ENCODE results near the gene TLCD1. TPM values are rescaled to one million over a fixed set of nuclear protein-coding genes. Genes with fewer than 3 reads are reported as not detected.
A peak's percentile ranks its signal among the peaks of the same experiment; 100 is the strongest.

Gene TLCD1
- total RNA-seq, 2 experiments from 2014 or later: 2.8 to 3.0 TPM

- Mint-ChIP-seq H3K36me3 (ENCODE audit: low read depth) (peaks cover 25% of the 10 kb centered on the region), H3K4me1 (ENCODE audit: low read depth) (peaks cover 15% of the 10 kb centered on the region), H3K27ac (peak overlapping the region; percentile 37), H3K27me3 (ENCODE audit: low read depth) (no peaks in the 10 kb centered on the region), H3K4me3 (no peak overlapping the region), H3K9me3 (ENCODE audit: insufficient read depth) (no peaks in the 10 kb centered on the region)
- POLR2A ChIA-PET: no interaction called here
- CTCF ChIA-PET: interaction anchor here (1.4 kb wide), 1 partner anchor 19 kb away, joined by 5 read pairs; the partner anchor contains the start of gene TLCD1
- no peak for DNase-seq
- ATAC-seq: no peak
Measured at GRCh38 chr17:28707339-28707720, 18.7 kb downstream of the TLCD1 start.

- Mint-ChIP-seq H3K9me3 (ENCODE audit: insufficient read depth) (no peaks in the 10 kb centered on the region), H3K27me3 (ENCODE audit: low read depth) (no peaks in the 10 kb centered on the region), H3K4me3 (no peak overlapping the region), H3K27ac (peak overlapping the region; percentile 37), H3K4me1 (ENCODE audit: low read depth) (peaks cover 9% of the 10 kb centered on the region), H3K36me3 (ENCODE audit: low read depth) (peaks cover 30% of the 10 kb centered on the region)
- POLR2A ChIA-PET: no interaction called here
- CTCF ChIA-PET: interaction anchor here (1.1 to 1.4 kb wide), 2 partner anchors 20 to 60 kb away, joined by 3 to 5 read pairs; partner anchors contain the start of gene TLCD1
- DNase-seq: no peak
- no peak for ATAC-seq
Measured at GRCh38 chr17:28706471-28707338, 19.3 kb downstream of the TLCD1 start.

GRCh38 chr17:28705728-28706334 lies 20.2 kb downstream of the TLCD1 start:
- no peak for ATAC-seq
- ChIA-PET POLR2A (interaction anchor here (1.6 kb wide), 1 partner anchor 14 kb away, joined by 4 read pairs; the partner anchor contains the start of gene RPL23A), CTCF (interaction anchor here (1.1 kb wide), 1 partner anchor 59 kb away, joined by 3 read pairs; no protein-coding TSS in a partner anchor)
- no peaks in the 10 kb centered on the region for H3K27me3 Mint-ChIP-seq (ENCODE audit: low read depth)
- H3K4me3 Mint-ChIP-seq: no peak overlapping the region
- peak overlapping the region; percentile 16 for H3K27ac Mint-ChIP-seq
- H3K9me3 Mint-ChIP-seq (ENCODE audit: insufficient read depth): no peaks in the 10 kb centered on the region
- peaks cover 37% of the 10 kb centered on the region for H3K36me3 Mint-ChIP-seq (ENCODE audit: low read depth)
- peaks cover 5% of the 10 kb centered on the region for H3K4me1 Mint-ChIP-seq (ENCODE audit: low read depth)
- no peak for DNase-seq

GRCh38 chr17:28705074-28705659 lies 20.9 kb downstream of the TLCD1 start:
- ATAC-seq (no peak), DNase-seq (no peak)
- H3K27me3 Mint-ChIP-seq (ENCODE audit: low read depth): no peaks in the 10 kb centered on the region
- peaks cover 42% of the 10 kb centered on the region for H3K36me3 Mint-ChIP-seq (ENCODE audit: low read depth)
- no peaks in the 10 kb centered on the region for H3K9me3 Mint-ChIP-seq (ENCODE audit: insufficient read depth)
- no peak overlapping the region for H3K4me3 Mint-ChIP-seq
- POLR2A ChIA-PET: interaction anchor here (1.2 to 1.6 kb wide), 2 partner anchors 15 to 60 kb away, joined by 3 to 4 read pairs; partner anchors contain the start of genes BLTP2 and RPL23A
- H3K4me1 Mint-ChIP-seq (ENCODE audit: low read depth): peaks cover 1% of the 10 kb centered on the region
- CTCF ChIA-PET: no interaction called here
- H3K27ac Mint-ChIP-seq: peak overlapping the region; percentile 43

- DNase-seq (no peak), ATAC-seq (no peak)
- no peaks in the 10 kb centered on the region for H3K27me3 Mint-ChIP-seq (ENCODE audit: low read depth)
- ChIA-PET CTCF (no interaction called here), POLR2A (interaction anchor here (1.2 to 1.6 kb wide), 2 partner anchors 16 to 59 kb away, joined by 3 to 4 read pairs; partner anchors contain the start of genes BLTP2 and RPL23A)
- no peak overlapping the region for H3K27ac Mint-ChIP-seq
- H3K4me3 Mint-ChIP-seq: no peak overlapping the region
- no peaks in the 10 kb centered on the region for H3K4me1 Mint-ChIP-seq (ENCODE audit: low read depth)
- peaks cover 51% of the 10 kb centered on the region for H3K36me3 Mint-ChIP-seq (ENCODE audit: low read depth)
- H3K9me3 Mint-ChIP-seq (ENCODE audit: insufficient read depth): no peaks in the 10 kb centered on the region
Measured at GRCh38 chr17:28704219-28704858, 21.7 kb downstream of the TLCD1 start.

GRCh38 chr17:28703552-28704218 lies 22.3 kb downstream of the TLCD1 start:
- no peaks in the 10 kb centered on the region for H3K4me1 Mint-ChIP-seq (ENCODE audit: low read depth)

GRCh38 chr17:28702752-28703150 lies 23.3 kb downstream of the TLCD1 start:
- H3K36me3 Mint-ChIP-seq (ENCODE audit: low read depth): peaks cover 63% of the 10 kb centered on the region
- DNase-seq (no peak), ATAC-seq (no peak)
- H3K9me3 Mint-ChIP-seq (ENCODE audit: insufficient read depth): no peaks in the 10 kb centered on the region
- no peaks in the 10 kb centered on the region for H3K4me1 Mint-ChIP-seq (ENCODE audit: low read depth)
- H3K27ac Mint-ChIP-seq: no peak overlapping the region
- POLR2A ChIA-PET: interaction anchor here (2.1 kb wide), 1 partner anchor 8 kb away, joined by 15 read pairs; the partner anchor contains the start of gene PROCA1
- CTCF ChIA-PET: interaction anchor here (1.1 to 1.5 kb wide), 3 partner anchors 8 to 59 kb away, joined by 3 to 4 read pairs (median 4); partner anchors contain the start of gene PROCA1
- H3K27me3 Mint-ChIP-seq (ENCODE audit: low read depth): no peaks in the 10 kb centered on the region
- H3K4me3 Mint-ChIP-seq: no peak overlapping the region

More at GRCh38 chr17:28703552-28704218, 22.3 kb downstream of the TLCD1 start:
- Mint-ChIP-seq H3K27me3 (ENCODE audit: low read depth) (no peaks in the 10 kb centered on the region), H3K4me3 (no peak overlapping the region), H3K9me3 (ENCODE audit: insufficient read depth) (no peaks in the 10 kb centered on the region), H3K36me3 (ENCODE audit: low read depth) (peaks cover 55% of the 10 kb centered on the region), H3K27ac (no peak overlapping the region)
- DNase-seq (no peak), ATAC-seq (no peak)
- CTCF ChIA-PET: no interaction called here
- POLR2A ChIA-PET: interaction anchor here (1.2 kb wide), 1 partner anchor 59 kb away, joined by 3 read pairs; the partner anchor contains the start of gene BLTP2

- POLR2A ChIA-PET: interaction anchor here (2.1 kb wide), 1 partner anchor 9 kb away, joined by 15 read pairs; the partner anchor contains the start of gene PROCA1
- no peak overlapping the region for H3K27ac Mint-ChIP-seq
- no peaks in the 10 kb centered on the region for H3K9me3 Mint-ChIP-seq (ENCODE audit: insufficient read depth)
- ATAC-seq (no peak), DNase-seq (no peak)
- peaks cover 64% of the 10 kb centered on the region for H3K36me3 Mint-ChIP-seq (ENCODE audit: low read depth)
- H3K4me3 Mint-ChIP-seq: no peak overlapping the region
- CTCF ChIA-PET: interaction anchor here (1.1 to 1.5 kb wide), 3 partner anchors 9 to 58 kb away, joined by 3 to 4 read pairs (median 4); partner anchors contain the start of gene PROCA1
- H3K27me3 Mint-ChIP-seq (ENCODE audit: low read depth): no peaks in the 10 kb centered on the region
- H3K4me1 Mint-ChIP-seq (ENCODE audit: low read depth): no peaks in the 10 kb centered on the region
Measured at GRCh38 chr17:28702026-28702751, 23.8 kb downstream of the TLCD1 start.

GRCh38 chr17:28700830-28701492 lies 25.1 kb downstream of the TLCD1 start:
- Mint-ChIP-seq H3K4me1 (ENCODE audit: low read depth) (no peaks in the 10 kb centered on the region), H3K27me3 (ENCODE audit: low read depth) (no peaks in the 10 kb centered on the region), H3K9me3 (ENCODE audit: insufficient read depth) (no peaks in the 10 kb centered on the region), H3K36me3 (ENCODE audit: low read depth) (peaks cover 66% of the 10 kb centered on the region), H3K27ac (no peak overlapping the region), H3K4me3 (no peak overlapping the region)
- ATAC-seq (no peak), DNase-seq (no peak)
- POLR2A ChIA-PET: interaction anchor here (2.1 kb wide), 1 partner anchor 10 kb away, joined by 15 read pairs; the partner anchor contains the start of gene PROCA1
- CTCF ChIA-PET: no interaction called here

- ATAC-seq: no peak
- H3K4me1 Mint-ChIP-seq (ENCODE audit: low read depth): no peaks in the 10 kb centered on the region
- DNase-seq: no peak
- ChIA-PET POLR2A (no interaction called here), CTCF (no interaction called here)
- no peaks in the 10 kb centered on the region for H3K27me3 Mint-ChIP-seq (ENCODE audit: low read depth)
- no peaks in the 10 kb centered on the region for H3K9me3 Mint-ChIP-seq (ENCODE audit: insufficient read depth)
- peaks cover 71% of the 10 kb centered on the region for H3K36me3 Mint-ChIP-seq (ENCODE audit: low read depth)
- H3K4me3 Mint-ChIP-seq: no peak overlapping the region
- H3K27ac Mint-ChIP-seq: no peak overlapping the region
Measured at GRCh38 chr17:28700278-28700677, 25.8 kb downstream of the TLCD1 start.
